Mucosa of stomach (tissue), 1 donor: ENCODE data around the gene NSMF.
"Not testable (repeated sequence)": the region's sequence is repeated elsewhere in the genome, so short reads cannot be mapped to it uniquely, and the experiment has no call there.

Experiments used
- H3K27me3 ChIP-seq: one replicate; pipeline ENCODE4 v1.7.0; 2013; ENCODE audit warnings: mild to moderate bottlenecking, low read length; ENCODE audit not compliant: control insufficient read depth, insufficient read depth
- H3K36me3 ChIP-seq: one replicate; pipeline ENCODE4 v1.7.0; 2013; ENCODE audit warnings: low read length; ENCODE audit not compliant: control insufficient read depth, insufficient read depth
- H3K4me1 ChIP-seq: one replicate; pipeline ENCODE4 v1.7.0; 2013; ENCODE audit warnings: mild to moderate bottlenecking, low read length; ENCODE audit not compliant: control insufficient read depth, insufficient read depth
- H3K4me3 ChIP-seq: one replicate; pipeline ENCODE4 v1.7.0; 2013; ENCODE audit warnings: low read length
- H3K9ac ChIP-seq: one replicate; pipeline ENCODE4 v1.7.0; 2013; ENCODE audit warnings: mild to moderate bottlenecking, low read length, moderate library complexity
- H3K9me3 ChIP-seq: one replicate; pipeline ENCODE4 v1.7.0; 2013; ENCODE audit warnings: mild to moderate bottlenecking, low read length, moderate library complexity; ENCODE audit not compliant: control insufficient read depth
- donor health status: Pancreatic carcinoma.

NSMF gene

GRCh38 chr9:137452006-137452760, 7.0 kb downstream of the NSMF start:
- no peaks in the 10 kb centered on the region for H3K27me3 ChIP-seq
- H3K9me3 ChIP-seq: no peaks in the 10 kb centered on the region
- H3K36me3 ChIP-seq: no peaks in the 10 kb centered on the region
- H3K9ac ChIP-seq: no peak overlapping the region
- no peak overlapping the region for H3K4me3 ChIP-seq
- H3K4me1 ChIP-seq: peaks cover 25% of the 10 kb centered on the region

- H3K9ac ChIP-seq, H3K4me3 ChIP-seq, H3K9me3 ChIP-seq, H3K27me3 ChIP-seq, H3K36me3 ChIP-seq: not testable (repeated sequence)
- peaks cover 21% of the 10 kb centered on the region for H3K4me1 ChIP-seq
Measured at GRCh38 chr9:137451264-137452005, 7.7 kb downstream of the NSMF start.

DNA sequence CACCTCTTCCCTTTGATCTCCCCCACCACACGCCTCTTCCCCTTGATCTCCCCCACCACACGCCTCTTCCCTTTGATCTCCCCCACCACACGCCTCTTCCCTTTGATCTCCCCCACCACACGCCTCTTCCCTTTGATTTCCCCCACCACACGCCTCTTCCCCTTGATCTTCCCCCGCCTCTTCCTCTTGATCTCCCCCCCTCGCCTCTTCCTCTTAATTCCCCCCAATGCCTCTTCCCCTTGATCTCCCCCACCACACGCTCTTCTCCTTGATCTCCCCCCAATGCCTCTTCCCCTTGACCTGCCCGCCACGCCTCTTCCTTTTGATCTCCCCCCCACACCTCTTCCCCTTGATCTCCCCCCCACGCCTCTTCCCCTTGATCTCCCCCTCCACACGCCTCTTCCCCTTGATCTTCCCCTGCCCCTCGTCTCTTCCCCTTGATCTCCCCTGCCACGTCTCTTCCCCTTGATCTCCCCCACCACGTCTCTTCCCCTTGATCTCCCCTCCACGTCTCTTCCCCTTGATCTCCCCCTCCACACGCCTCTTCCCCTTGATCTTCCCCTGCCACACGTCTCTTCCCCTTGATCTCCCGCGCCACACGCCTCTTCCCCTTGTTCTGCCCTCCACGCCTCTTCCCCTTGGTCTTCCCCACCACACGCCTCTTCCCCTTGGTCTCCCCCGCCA, 8.5 kb downstream of the NSMF start:
- H3K9ac ChIP-seq: not testable (repeated sequence)

DNA sequence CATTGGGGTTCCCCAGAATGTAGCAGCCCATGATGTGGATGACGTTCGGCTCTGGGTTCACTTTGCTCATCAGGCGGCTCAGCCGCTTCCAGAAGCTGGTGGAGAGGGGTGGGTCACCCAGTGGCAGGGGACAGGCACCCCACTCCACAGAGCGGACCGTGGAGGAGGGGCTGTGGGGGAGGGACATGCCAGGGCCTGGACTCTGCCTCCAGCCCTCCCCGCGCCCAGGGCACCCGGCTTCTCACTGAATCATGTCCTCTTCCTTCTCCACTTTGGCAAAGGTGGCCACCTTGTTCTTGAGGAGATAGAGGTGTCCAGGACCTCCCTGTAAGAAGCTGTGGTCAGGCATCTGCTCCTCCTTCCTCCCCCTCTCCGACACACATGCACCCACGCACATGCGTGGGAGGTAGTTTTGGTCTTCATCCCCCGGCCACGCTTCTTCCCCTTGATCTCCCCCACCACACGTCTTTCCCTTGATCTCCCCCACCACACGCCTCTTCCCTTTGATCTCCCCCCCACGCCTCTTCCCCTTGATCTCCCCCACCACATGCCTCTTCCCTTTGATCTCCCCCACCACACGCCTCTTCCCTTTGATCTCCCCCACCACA, 9.1 kb downstream of the NSMF start:
- Histone ChIP-seq H3K9ac (no peak overlapping the region), H3K27me3 (peaks cover 8% of the 10 kb centered on the region), H3K9me3 (no peaks in the 10 kb centered on the region), H3K36me3 (no peaks in the 10 kb centered on the region), H3K4me1 (peaks cover 34% of the 10 kb centered on the region), H3K4me3 (no peak overlapping the region)

More for the DNA sequence above, 8.5 kb downstream of the NSMF start:
- not testable (repeated sequence) for H3K9me3 ChIP-seq, H3K4me3 ChIP-seq, H3K36me3 ChIP-seq, H3K27me3 ChIP-seq
- peaks cover 29% of the 10 kb centered on the region for H3K4me1 ChIP-seq

DNA sequence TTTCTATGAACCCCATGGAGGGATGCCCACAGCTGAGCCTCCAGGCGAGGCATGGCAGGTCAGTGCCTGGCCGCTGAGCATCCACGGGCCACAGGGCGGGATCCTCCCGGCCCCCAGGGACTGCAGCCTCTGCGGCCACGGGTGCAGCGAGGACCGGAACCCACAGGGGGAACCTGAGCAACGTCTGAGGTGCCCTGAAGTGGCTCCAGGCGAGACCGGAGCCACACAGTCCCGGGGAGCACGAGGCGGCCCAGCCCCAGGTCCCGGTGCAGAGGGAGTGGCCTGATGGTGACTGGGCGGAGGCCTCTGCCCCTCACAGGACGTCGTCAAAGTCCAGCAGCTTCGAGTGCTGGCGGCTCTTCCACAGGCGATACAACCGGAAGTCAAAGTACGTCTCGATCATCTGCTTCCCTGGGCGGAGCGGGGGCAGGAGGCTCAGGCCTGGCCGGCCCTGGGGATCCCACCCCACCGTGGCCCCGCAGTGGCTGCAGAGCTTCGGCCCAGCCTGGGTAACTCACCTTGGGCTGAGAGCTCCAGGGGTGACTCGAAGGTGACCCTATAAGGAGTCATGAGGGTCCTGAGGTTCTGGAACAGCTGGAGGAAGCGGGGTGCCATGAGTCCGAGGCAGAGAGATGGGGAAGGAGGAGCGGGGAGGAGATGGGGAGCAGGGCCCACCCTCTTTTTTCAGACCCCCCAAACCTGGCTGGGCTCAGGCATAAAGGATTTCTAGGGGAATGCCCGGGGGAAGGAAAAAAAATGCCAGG, 9.9 kb downstream of the NSMF start:
- H3K36me3 ChIP-seq: no peaks in the 10 kb centered on the region
- H3K27me3 ChIP-seq: peaks cover 8% of the 10 kb centered on the region
- H3K4me1 ChIP-seq: peaks cover 28% of the 10 kb centered on the region
- H3K4me3 ChIP-seq: no peak overlapping the region
- no peaks in the 10 kb centered on the region for H3K9me3 ChIP-seq
- no peak overlapping the region for H3K9ac ChIP-seq

DNA sequence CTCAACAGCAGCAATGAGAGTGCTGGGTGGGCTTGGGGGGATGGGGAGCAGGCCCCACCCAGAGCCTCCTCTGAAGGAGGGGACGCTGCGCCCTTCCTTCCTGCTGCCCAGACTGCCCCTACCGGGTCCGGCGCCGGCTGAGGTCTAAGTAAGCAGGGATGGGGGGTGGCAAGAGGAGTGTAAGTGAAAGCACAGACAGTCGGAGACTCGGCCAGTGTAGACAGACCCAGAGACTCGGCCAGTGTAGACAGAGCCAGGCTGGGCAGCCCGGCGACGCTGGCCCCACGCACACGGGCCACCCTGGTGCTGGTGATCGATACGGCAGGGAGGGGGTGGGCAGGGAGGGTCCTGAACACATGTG, 10.6 kb downstream of the NSMF start:
- H3K9me3 ChIP-seq: no peaks in the 10 kb centered on the region
- H3K27me3 ChIP-seq: peaks cover 8% of the 10 kb centered on the region
- no peak overlapping the region for H3K9ac ChIP-seq
- peaks cover 24% of the 10 kb centered on the region for H3K4me1 ChIP-seq
- H3K4me3 ChIP-seq: no peak overlapping the region
- H3K36me3 ChIP-seq: no peaks in the 10 kb centered on the region

DNA sequence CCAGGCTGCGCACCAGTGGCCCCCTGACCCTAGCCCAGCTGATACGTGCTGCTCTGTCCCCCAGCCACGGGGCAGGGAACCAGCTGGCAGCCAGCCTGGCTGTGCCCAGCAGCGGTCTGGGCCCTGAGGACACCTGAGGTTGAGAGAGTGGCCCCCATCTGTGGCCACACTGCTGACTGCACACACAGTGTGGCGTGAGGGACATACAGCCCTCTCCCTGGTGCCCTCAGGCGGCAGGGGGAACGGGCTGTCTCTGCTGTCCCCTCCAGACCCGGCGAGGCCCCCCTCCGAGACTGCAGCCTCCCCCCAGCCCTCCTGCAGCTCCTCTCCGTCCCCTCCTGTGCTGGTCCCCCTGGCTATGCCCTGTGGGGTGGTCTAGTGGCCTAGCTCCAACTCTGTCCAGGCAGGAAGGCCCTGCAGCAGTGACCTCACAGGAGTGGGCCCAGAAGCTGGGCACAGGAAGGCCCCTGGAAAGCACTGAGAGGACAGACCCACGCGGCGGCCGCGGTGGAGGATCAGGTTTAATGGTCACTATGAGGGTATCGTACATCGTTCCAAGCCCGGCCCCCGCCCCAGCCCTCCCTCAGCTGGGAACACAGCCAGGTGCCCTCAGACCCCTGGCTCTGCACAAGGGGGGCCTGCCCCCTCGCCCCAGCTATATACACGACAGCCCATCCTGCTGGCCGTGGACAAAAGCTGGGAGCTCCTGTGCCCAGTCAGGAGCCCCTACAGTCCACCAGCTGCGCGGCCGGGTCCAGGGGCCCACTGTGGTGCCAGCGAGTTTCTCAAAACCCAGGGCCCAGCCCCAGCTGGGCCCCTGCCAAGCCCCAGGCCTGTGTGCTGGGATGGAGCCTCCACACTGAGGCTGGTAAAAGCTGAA, 11.2 kb downstream of the NSMF start:
- no peaks in the 10 kb centered on the region for H3K36me3 ChIP-seq
- no peak overlapping the region for H3K9ac ChIP-seq
- peaks cover 8% of the 10 kb centered on the region for H3K27me3 ChIP-seq
- peaks cover 18% of the 10 kb centered on the region for H3K4me1 ChIP-seq
- no peak overlapping the region for H3K4me3 ChIP-seq
- H3K9me3 ChIP-seq: no peaks in the 10 kb centered on the region

DNA sequence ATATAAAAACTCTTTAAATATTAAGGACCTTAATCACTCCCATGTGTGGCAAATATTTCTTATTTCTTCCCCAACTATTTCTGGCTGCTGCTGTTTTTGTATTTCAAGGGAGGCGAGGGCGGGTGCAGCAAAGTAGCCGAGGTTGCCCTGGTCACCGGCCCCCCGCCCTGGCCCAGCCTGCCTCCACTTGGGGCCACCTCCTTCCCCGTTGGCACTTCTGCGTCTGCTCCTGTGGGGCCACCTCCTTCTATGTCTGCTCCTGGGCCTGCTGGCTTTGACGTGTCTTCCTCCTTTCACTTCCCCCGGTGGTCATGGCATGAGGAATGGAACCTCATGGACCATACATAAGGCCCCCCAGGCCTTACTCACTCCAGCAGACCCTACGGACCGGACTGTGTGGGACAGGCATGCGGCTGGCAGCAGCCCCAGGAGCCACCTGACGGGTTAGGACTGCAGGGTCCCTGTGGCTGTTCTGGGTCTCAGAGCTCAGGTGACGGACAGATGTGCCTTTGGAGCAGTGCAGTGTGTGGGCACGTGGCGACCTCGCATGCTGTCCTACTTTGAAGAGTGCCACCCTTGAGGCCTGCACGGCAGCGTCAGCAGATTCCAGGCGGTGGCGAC, 12.2 kb downstream of the NSMF start:
- Histone ChIP-seq H3K9me3 (no peaks in the 10 kb centered on the region), H3K27me3 (peaks cover 8% of the 10 kb centered on the region), H3K36me3 (no peaks in the 10 kb centered on the region), H3K9ac (no peak overlapping the region), H3K4me1 (peaks cover 17% of the 10 kb centered on the region), H3K4me3 (no peak overlapping the region)

DNA sequence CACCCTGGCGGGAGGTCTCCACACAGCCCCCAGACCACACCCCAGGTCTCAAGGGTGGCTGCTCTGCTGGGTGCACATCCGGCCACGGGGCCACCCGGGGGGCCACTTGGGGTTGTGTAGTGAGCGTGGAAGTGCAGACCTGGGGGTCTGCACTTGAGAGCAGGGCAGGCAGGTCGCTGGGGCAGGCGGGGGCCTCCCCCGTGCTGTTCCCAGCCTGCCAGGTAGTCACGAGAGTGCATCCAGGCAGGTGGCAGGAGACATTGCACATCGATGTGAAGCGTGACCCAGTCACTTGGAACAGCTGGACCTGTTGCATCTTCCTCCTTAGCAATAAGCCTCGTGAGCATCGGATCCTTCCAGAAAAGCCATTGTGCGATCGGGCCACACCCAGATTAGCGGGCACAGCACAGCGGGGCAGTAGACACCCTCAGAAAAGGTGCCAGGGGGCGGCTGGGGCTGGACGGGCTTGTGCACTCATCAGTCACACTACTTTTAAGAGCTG, 13.2 kb downstream of the NSMF start:
- H3K4me3 ChIP-seq: no peak overlapping the region
- H3K9ac ChIP-seq: no peak overlapping the region
- peaks cover 17% of the 10 kb centered on the region for H3K4me1 ChIP-seq
- H3K36me3 ChIP-seq: no peaks in the 10 kb centered on the region
- H3K27me3 ChIP-seq: peaks cover 8% of the 10 kb centered on the region
- H3K9me3 ChIP-seq: no peaks in the 10 kb centered on the region

DNA sequence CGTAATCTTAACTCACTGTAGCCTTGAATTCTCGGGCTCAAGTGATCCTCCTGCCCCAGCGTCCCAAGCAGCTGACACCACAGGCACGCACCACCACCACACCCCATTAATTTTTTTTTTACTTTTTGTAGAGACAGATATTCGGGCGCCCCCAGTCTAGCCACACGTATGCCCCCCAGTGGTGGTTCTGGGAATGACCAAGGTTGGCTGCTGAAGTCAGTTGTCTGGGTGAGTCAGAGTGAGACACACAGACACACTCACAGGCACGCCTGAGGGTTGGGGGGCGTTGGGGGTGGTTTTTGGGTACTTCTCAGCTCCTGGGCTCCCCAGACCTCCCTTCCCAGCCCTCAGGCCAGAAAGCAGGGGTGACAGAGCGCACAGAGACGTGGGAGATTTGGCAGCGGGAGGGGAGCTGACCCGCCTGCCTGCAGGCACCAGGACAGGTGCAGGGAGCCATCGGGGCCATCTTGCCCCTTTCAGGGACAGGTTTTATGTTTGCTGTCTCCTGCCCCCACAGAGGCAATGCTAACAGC, 13.8 kb downstream of the NSMF start:
- Histone ChIP-seq H3K9ac (no peak overlapping the region), H3K36me3 (no peaks in the 10 kb centered on the region), H3K9me3 (no peaks in the 10 kb centered on the region), H3K4me1 (peaks cover 17% of the 10 kb centered on the region), H3K27me3 (peaks cover 8% of the 10 kb centered on the region), H3K4me3 (no peak overlapping the region)
